SK-N-MC (cell line): ENCODE results near the gene RPS6KL1.
A peak's percentile ranks its signal among the peaks of the same experiment; 100 is the strongest.

ENCODE experiments used
- DNase-seq: peaks from one replicate; pipeline ENCODE4 v3.0.0-alpha.2; 2011; ENCODE audit warnings: low read depth, low spot score
- H3K27ac ChIP-seq: fragments of 200-600 bp; sonication (generic); 2 replicates; pipeline ENCODE4 v1.5.1; 2016; ENCODE audit warnings: mixed run types
- H3K36me3 ChIP-seq: fragments of 200-600 bp; sonication (generic); 2 replicates; pipeline ENCODE4 v1.6.1; 2017; ENCODE audit warnings: antibody characterized with exemption, low read length, mixed read lengths; ENCODE audit not compliant: insufficient read depth
- H3K4me3 ChIP-seq: fragments of 200-600 bp; sonication (generic); 2 replicates; pipeline ENCODE4 v1.5.1; 2016
- H3K9ac ChIP-seq: fragments of 200-600 bp; sonication (generic); 2 replicates; pipeline ENCODE4 v1.8.0; 2017; ENCODE audit warnings: mixed run types, mixed read lengths; ENCODE audit not compliant: insufficient read length
- H3K9me3 ChIP-seq: fragments of 200-600 bp; sonication (generic); 2 replicates; pipeline ENCODE4 v1.6.1; 2017; ENCODE audit warnings: low read depth, mild to moderate bottlenecking, antibody characterized with exemption, low read length, moderate library complexity, mixed read lengths
- EZH2 ChIP-seq: fragments of 200-600 bp; sonication (generic); IDR thresholded peaks from one replicate; pipeline ENCODE4 v1.6.1; 2017; ENCODE audit warnings: antibody characterized with exemption
- FOXP2 ChIP-seq: optimal IDR thresholded peaks from 2 replicates; pipeline ENCODE3; 2011; ENCODE audit warnings: mild to moderate bottlenecking, moderate library complexity; ENCODE audit not compliant: insufficient read depth; ENCODE audit errors: extremely low read length, control extremely low read depth
- POLR2AphosphoS5 ChIP-seq: IDR thresholded peaks from 2 replicates; pipeline ENCODE4 v1.6.1; 2012; ENCODE audit warnings: mild to moderate bottlenecking, low read depth, low read length, borderline replicate concordance

The RPS6KL1 gene

DNA sequence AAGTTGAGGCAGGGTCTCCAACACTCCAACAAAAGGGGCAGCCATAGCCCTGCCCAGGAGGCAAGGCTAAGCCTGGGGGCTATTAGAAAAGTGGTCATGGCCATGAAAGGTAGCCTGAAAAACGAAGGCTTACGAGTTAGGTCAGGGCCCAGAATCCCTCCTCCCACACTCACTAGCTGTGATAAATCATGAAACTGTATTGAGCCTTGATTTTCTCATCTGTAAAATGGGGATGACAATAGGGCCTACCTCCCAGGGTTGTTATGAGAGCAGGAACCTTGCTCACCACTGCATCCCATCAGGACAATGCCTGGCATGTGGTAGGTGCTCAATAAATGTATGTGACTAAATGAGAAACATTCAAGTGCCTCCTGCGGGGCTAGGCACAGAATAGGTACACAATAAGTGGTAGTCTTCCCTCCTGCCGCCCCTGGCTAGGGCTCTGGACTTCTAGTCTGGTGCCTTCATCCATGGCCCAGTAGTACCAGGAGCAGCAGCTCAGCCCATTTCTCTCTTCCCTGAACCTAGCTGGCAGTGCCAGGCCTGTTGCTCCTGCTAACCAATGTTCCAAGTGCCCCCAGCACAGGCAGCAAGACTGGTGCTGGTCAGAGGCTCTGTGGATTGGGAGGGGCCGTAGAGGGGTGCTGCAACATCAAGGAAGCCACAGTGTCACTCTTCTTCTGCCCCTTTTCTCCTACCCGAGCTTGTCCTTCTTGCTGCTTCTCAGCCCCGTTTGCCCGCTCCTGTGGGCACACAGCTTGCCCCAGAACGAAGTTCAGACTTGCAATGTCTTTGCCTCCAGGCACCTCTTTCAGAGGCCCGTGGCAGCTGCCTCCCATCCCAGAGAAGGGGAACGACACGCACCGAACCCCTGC, 24.5 kb upstream of the RPS6KL1 start:
- no peak overlapping the region for H3K27ac ChIP-seq
- no peak overlapping the region for H3K9ac ChIP-seq
- H3K9me3 ChIP-seq, result no peaks in the 10 kb centered on the region
- no peaks in the 10 kb centered on the region for H3K36me3 ChIP-seq
- DNase-seq, result no peak
- no peak overlapping the region for H3K4me3 ChIP-seq
- TF ChIP-seq EZH2 (no peak), POLR2AphosphoS5 (no peak), FOXP2 (no peak)

DNA sequence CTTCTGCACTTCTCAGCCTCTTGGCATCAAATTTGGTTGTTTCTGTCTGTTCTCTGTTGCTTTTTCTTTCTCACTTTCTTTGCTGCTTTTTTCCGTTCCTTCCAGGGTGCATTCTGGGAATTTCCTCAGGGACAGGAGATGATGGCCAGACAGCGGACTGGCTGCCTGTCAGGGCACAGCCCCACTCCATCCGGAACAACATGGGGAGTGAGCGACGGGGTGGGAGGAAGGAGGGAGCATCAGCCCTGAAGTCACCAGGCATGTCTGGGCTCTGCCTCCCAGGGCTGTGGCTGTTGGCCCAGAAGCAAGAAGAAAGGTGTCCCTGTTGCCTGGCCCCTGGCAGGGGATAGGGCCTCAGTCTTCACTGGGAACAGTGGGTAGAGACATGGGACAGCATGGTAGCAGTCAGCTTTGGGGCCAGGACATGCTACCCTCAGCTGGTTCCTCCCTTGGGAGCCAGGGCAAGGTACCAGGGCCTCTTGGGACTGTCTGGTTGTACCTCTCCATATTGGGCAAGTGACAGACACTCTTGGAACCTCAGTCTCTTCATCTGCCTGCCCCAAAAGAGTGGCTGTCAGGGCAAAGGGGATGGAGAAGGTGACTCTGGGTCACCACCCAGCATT, 23.7 kb upstream of the RPS6KL1 start:
- H3K36me3 ChIP-seq, result no peaks in the 10 kb centered on the region; the same call in 1 of the 2 replicates

DNA sequence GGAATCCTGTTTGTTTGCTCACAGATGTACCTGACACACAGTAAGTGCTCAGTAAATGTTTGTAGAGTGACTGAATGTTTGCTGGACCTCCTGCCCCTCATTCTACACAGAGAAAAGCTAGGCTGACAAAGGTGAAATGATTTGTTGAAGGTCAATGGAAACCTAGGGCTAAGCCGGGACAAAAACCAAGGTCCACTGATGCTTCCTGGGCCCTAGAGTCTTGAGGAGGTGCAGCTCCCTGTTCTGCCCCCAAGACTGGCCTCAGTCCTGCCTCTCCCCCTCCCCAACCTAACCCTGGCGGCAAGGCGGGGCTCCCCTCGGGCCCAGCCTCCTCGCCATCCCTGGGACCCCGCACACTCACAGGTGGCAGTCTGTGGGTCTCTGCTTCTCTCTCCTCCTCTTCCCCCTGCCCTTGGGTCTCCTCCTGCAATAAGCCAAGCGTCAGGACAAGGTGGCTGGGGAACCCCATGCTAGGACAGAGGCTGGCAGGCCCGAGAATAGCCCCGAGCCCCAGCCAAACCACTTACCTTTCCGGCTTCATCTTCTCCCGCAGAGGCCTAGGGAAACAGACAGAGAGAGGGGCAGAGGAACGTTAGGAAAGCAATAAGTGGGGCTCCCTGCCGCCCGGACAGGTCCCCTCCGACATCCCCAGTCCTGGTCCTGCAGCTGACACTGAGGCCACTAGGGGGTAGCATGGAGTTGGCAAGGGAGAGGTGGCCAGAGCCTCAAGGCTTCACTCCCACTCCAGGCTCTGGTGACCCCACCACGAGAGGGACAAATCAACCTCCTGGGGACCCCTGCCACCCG, 23.0 kb upstream of the RPS6KL1 start:
- Histone ChIP-seq H3K27ac (0 out of 2 replicates have a peak overlapping the region, but pooled peaks have one; percentile 19), H3K36me3 (no peaks in the 10 kb centered on the region; the same call in 1 of the 2 replicates), H3K9me3 (no peaks in the 10 kb centered on the region), H3K9ac (no peak overlapping the region), H3K4me3 (no peak overlapping the region)
- DNase-seq, result no peak
- TF ChIP-seq EZH2, result no peak
- TF ChIP-seq FOXP2, result peak; percentile 51

More for the DNA sequence above, 23.7 kb upstream of the RPS6KL1 start:
- Histone ChIP-seq H3K9ac (no peak overlapping the region), H3K27ac (no peak overlapping the region), H3K4me3 (no peak overlapping the region), H3K9me3 (no peaks in the 10 kb centered on the region)
- TF ChIP-seq POLR2AphosphoS5 (no peak), FOXP2 (no peak), EZH2 (no peak)
- DNase-seq, result no peak

DNA sequence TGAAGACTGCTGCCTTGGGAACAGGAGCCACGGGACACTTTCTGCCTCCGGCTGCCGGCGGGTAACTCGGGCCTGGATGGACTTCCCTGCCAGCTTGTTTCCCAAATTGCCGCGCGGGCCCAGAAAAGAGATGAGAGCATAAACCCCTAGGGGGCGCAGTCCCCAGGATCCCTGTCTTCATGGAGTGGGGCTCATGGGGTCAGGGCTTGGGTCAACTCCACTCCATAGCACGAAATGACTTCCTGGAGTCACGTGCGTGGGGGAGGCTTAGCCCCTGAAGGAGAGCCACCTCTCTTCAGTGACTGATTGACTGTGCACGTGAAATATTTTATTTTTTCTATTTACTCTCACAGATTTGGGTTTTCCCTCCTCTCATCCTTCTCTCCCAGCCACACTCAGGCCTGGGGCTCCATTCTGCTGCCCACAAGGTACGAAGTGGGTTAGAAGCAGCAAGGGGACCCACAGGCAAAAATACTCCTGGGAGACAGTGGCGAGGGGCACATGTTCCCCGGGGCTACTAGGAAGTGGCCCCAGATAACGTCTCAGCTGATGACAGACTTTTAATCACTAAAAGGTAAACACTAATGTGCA, 22.3 kb upstream of the RPS6KL1 start:
- Histone ChIP-seq H3K9ac (no peak overlapping the region), H3K4me3 (no peak overlapping the region), H3K9me3 (no peaks in the 10 kb centered on the region), H3K36me3 (no peaks in the 10 kb centered on the region; the same call in 1 of the 2 replicates), H3K27ac (0 out of 2 replicates have a peak overlapping the region, but pooled peaks have one; percentile 19)
- no peak for TF ChIP-seq EZH2
- DNase-seq, result no peak

DNA sequence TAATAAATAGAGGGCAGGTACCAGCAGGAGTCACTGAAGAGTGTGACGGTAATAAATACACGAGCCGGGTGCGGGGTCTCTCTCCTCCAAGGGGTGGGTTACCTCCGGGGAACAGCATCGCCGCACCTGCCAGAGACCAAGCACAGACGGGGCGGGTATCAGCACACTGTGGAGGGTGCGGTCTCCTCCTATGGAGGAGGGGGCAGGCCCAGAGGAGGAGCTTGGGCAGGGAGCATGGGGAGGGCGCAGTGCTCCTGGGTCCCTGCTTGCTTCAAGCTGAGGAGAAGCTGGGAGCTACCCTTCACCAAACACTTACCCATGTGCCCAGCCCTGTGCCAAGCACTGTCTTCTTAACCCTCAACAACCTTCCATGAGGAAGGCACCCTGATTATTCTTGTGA, 19.5 kb upstream of the RPS6KL1 start:
- no peak overlapping the region; the same call in 1 of the 2 replicates for H3K27ac ChIP-seq
- TF ChIP-seq EZH2 (no peak), FOXP2 (no peak), POLR2AphosphoS5 (no peak)
- H3K9me3 ChIP-seq, result no peaks in the 10 kb centered on the region
- H3K36me3 ChIP-seq, result no peaks in the 10 kb centered on the region; the same call in 1 of the 2 replicates
- no peak overlapping the region for H3K9ac ChIP-seq
- H3K4me3 ChIP-seq, result no peak overlapping the region
- no peak for DNase-seq

DNA sequence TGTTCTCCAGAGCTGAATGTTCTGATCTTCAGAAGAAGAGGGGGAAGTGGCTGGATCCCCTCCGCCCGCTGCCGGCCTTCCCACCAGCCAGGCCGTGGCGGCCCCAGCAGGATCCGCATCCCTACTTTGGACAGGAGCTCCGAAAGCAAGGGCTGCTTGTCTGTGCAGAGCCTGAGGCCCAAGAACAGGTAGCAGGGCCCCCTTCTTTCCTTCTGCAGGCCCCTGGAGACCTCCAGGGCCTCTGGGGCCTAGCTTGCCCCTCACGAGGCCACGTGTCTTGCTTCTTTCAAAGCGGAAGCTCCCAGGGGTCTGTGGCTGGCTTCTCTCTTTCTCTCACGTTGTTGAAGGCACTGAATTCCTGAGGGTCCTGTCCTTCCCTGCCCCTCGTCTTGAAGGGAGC, 19.1 kb upstream of the RPS6KL1 start:
- Histone ChIP-seq H3K36me3 (no peaks in the 10 kb centered on the region; the same call in 1 of the 2 replicates), H3K27ac (no peak overlapping the region), H3K9me3 (no peaks in the 10 kb centered on the region), H3K4me3 (no peak overlapping the region), H3K9ac (no peak overlapping the region)
- TF ChIP-seq POLR2AphosphoS5 (no peak), FOXP2 (no peak), EZH2 (no peak)
- DNase-seq, result no peak

DNA sequence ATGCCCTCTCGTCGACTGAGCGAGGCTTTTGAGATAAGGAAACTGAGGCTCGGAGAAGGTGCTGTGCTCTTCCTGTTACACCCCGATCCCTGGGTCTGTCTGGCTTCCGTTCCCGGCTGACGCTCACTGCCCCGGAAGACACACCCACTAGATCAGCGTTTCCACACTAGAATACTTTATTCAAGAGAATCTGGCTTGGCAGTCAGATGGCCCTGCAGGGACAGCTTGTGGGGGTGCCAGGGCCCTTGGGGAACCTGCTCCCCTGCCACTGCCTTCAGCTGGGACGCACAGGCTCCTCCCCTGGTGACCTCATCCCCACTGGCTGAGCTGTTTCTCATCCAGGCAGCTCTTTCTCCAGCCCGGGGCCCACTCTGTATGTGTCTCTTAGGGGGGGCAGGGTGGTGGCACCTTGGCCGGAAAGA, 18.6 kb upstream of the RPS6KL1 start:
- H3K9ac ChIP-seq, result no peak overlapping the region
- no peaks in the 10 kb centered on the region; the same call in 1 of the 2 replicates for H3K36me3 ChIP-seq
- no peak for DNase-seq
- H3K9me3 ChIP-seq, result no peaks in the 10 kb centered on the region
- no peak overlapping the region for H3K27ac ChIP-seq
- no peak for TF ChIP-seq EZH2
- no peak for TF ChIP-seq FOXP2
- TF ChIP-seq POLR2AphosphoS5, result no peak
- no peak overlapping the region for H3K4me3 ChIP-seq

DNA sequence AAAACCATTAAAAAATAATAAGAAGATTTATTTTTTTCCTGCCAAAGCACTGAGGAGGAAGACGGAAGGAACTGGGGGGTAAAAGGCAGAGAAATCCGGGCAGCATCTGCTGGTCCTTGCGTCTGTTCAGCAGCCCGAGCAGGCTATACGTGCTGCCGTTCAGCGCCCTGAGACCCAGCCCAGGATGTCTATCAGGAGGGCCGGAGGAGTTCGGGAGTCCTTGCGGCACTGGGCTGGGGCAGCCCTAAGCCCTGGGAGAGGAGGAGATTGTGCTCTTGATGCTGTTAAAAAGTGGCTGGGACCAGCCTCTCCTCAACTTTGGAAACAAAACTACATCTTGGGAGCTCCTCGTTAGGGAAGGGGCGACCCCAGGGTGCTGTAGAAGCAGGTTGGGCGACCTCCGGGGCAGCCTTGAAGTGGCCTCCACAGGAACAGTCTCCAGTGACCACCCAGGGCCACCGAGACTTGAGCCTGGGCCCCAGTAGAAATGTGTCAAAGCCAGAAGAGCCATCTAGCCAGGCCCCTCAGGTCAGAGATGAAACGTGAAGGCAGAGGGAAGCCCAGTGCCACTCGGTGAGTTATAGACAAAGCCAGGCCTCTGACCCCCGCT, 18.0 kb upstream of the RPS6KL1 start:
- H3K36me3 ChIP-seq, result no peaks in the 10 kb centered on the region; the same call in 1 of the 2 replicates
- H3K9ac ChIP-seq, result no peak overlapping the region
- H3K27ac ChIP-seq, result no peak overlapping the region
- no peak for DNase-seq
- H3K9me3 ChIP-seq, result no peaks in the 10 kb centered on the region
- no peak for TF ChIP-seq FOXP2
- TF ChIP-seq EZH2, result no peak
- no peak for TF ChIP-seq POLR2AphosphoS5
- H3K4me3 ChIP-seq, result no peak overlapping the region
